IPS-15b (cell line): ENCODE data around the gene TMBIM6.

Source experiments
- H3K27me3 ChIP-seq: one replicate; pipeline ENCODE4 v1.6.1; 2013; ENCODE audit warnings: low read length; ENCODE audit not compliant: control insufficient read depth, insufficient read depth
- H3K36me3 ChIP-seq: one replicate; pipeline ENCODE4 v1.6.1; 2013; ENCODE audit warnings: low read length; ENCODE audit not compliant: control insufficient read depth, insufficient read depth
- H3K4me1 ChIP-seq: one replicate; pipeline ENCODE4 v1.6.1; 2013; ENCODE audit warnings: mild to moderate bottlenecking, low read length; ENCODE audit not compliant: control insufficient read depth, insufficient read depth
- H3K4me3 ChIP-seq: one replicate; pipeline ENCODE4 v1.5.1; 2013; ENCODE audit warnings: low read depth, low read length
- H3K9ac ChIP-seq: one replicate; pipeline ENCODE4 v1.6.1; 2013; ENCODE audit warnings: low read depth, mild to moderate bottlenecking, low read length
- H3K9me3 ChIP-seq: one replicate; pipeline ENCODE4 v1.6.1; 2013; ENCODE audit warnings: mild to moderate bottlenecking, low read length; ENCODE audit not compliant: control insufficient read depth, insufficient read depth

TMBIM6 gene

GRCh38 chr12:49783917-49784676, 42.7 kb downstream of the TMBIM6 start:
- no peak overlapping the region for H3K9ac ChIP-seq

GRCh38 chr12:49784756-49785409, 43.5 kb downstream of the TMBIM6 start:
- Histone ChIP-seq H3K36me3 (no peaks in the 10 kb centered on the region), H3K27me3 (peaks cover 3% of the 10 kb centered on the region), H3K4me3 (no peak overlapping the region), H3K9ac (no peak overlapping the region), H3K9me3 (no peaks in the 10 kb centered on the region), H3K4me1 (no peaks in the 10 kb centered on the region)

More at GRCh38 chr12:49783917-49784676, 42.7 kb downstream of the TMBIM6 start:
- H3K4me1 ChIP-seq: no peaks in the 10 kb centered on the region
- H3K9me3 ChIP-seq: no peaks in the 10 kb centered on the region
- no peaks in the 10 kb centered on the region for H3K36me3 ChIP-seq
- H3K4me3 ChIP-seq: no peak overlapping the region
- peaks cover 3% of the 10 kb centered on the region for H3K27me3 ChIP-seq

- H3K9me3 ChIP-seq: no peaks in the 10 kb centered on the region
- H3K27me3 ChIP-seq: no peaks in the 10 kb centered on the region
- H3K4me1 ChIP-seq: no peaks in the 10 kb centered on the region
- no peak overlapping the region for H3K9ac ChIP-seq
- no peak overlapping the region for H3K4me3 ChIP-seq
- peaks cover 4% of the 10 kb centered on the region for H3K36me3 ChIP-seq
Measured at GRCh38 chr12:49787672-49788071, 46.3 kb downstream of the TMBIM6 start.

GRCh38 chr12:49789992-49790391, 48.6 kb downstream of the TMBIM6 start:
- Histone ChIP-seq H3K27me3 (no peaks in the 10 kb centered on the region), H3K9me3 (no peaks in the 10 kb centered on the region), H3K4me1 (no peaks in the 10 kb centered on the region), H3K36me3 (peaks cover 6% of the 10 kb centered on the region), H3K9ac (no peak overlapping the region), H3K4me3 (no peak overlapping the region)

- Histone ChIP-seq H3K4me1 (no peaks in the 10 kb centered on the region), H3K36me3 (peaks cover 10% of the 10 kb centered on the region), H3K9me3 (no peaks in the 10 kb centered on the region), H3K9ac (no peak overlapping the region), H3K27me3 (no peaks in the 10 kb centered on the region), H3K4me3 (no peak overlapping the region)
Measured at GRCh38 chr12:49790741-49791555, 49.6 kb downstream of the TMBIM6 start.

GRCh38 chr12:49791700-49792099, 50.3 kb downstream of the TMBIM6 start:
- H3K4me1 ChIP-seq: no peaks in the 10 kb centered on the region
- no peaks in the 10 kb centered on the region for H3K9me3 ChIP-seq
- no peak overlapping the region for H3K9ac ChIP-seq
- H3K36me3 ChIP-seq: peaks cover 10% of the 10 kb centered on the region
- no peaks in the 10 kb centered on the region for H3K27me3 ChIP-seq
- H3K4me3 ChIP-seq: no peak overlapping the region

- Histone ChIP-seq H3K27me3 (no peaks in the 10 kb centered on the region), H3K9me3 (no peaks in the 10 kb centered on the region), H3K9ac (no peak overlapping the region), H3K4me3 (no peak overlapping the region), H3K36me3 (peaks cover 12% of the 10 kb centered on the region), H3K4me1 (no peaks in the 10 kb centered on the region)
Measured at GRCh38 chr12:49792181-49792970, 51.0 kb downstream of the TMBIM6 start.

GRCh38 chr12:49792976-49793580, 51.7 kb downstream of the TMBIM6 start:
- no peaks in the 10 kb centered on the region for H3K4me1 ChIP-seq
- no peaks in the 10 kb centered on the region for H3K9me3 ChIP-seq
- H3K4me3 ChIP-seq: no peak overlapping the region
- peaks cover 17% of the 10 kb centered on the region for H3K36me3 ChIP-seq
- no peaks in the 10 kb centered on the region for H3K27me3 ChIP-seq
- H3K9ac ChIP-seq: no peak overlapping the region

GRCh38 chr12:49793620-49794019, 52.3 kb downstream of the TMBIM6 start:
- Histone ChIP-seq H3K9me3 (no peaks in the 10 kb centered on the region), H3K4me1 (no peaks in the 10 kb centered on the region), H3K9ac (no peak overlapping the region), H3K4me3 (no peak overlapping the region), H3K36me3 (peaks cover 21% of the 10 kb centered on the region), H3K27me3 (no peaks in the 10 kb centered on the region)

- H3K9me3 ChIP-seq: no peaks in the 10 kb centered on the region
- H3K36me3 ChIP-seq: peaks cover 21% of the 10 kb centered on the region
- no peaks in the 10 kb centered on the region for H3K4me1 ChIP-seq
- H3K27me3 ChIP-seq: no peaks in the 10 kb centered on the region
- no peak overlapping the region for H3K4me3 ChIP-seq
- no peak overlapping the region for H3K9ac ChIP-seq
Measured at GRCh38 chr12:49794021-49794420, 52.7 kb downstream of the TMBIM6 start.
